DMS 273 (cell line): ENCODE measurements around the gene TSC2.
A peak's percentile ranks its signal among the peaks of the same experiment; 100 is the strongest.
"Not testable (repeated sequence)": the region's sequence is repeated elsewhere in the genome, so short reads cannot be mapped to it uniquely, and the experiment has no call there.

Source experiments
- DNase-seq: peaks from one replicate; lab custom pipeline; 2025; ENCODE audit not compliant: unreplicated experiment; lab: John Stamatoyannopoulos, UW

Gene TSC2

DNA sequence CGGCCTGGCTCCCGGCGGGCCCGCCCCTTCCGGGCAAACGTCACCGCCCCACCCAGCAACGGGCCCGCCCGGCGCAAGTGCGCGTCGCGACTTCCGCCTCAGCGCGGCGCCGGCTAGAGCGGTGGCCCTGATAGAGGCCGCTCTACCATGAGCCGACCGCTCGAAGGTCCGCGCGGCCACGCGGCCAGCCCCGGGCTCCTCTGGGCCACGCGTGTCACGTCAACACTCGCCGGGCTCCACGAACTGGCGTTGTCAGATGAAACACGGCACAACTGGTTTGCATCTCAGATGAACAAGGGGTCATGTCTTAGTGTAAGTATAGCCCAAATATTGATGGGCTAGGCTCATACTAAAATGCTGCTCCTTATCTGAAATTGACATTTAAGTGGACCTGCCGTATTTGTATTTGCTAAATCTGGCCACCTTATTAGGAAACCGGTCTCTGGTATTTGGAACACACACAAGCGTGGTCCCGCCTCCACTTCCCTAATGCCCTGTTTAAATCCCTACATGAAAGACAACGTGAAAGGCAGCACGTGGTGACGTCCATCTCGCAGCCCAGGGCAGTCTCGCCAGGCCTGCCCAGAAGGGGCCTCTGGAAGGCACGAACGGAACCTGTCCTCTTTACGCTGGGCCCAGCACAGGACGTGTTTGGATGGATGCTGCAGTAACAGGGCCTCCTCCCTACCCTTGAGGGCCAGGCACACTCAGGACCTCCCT is 37.8 kb upstream of the TSC2 start, which contains the start of gene ZNF598:
ZNF598 (minus strand) TSS at position 31 of the 720 bp plus-strand sequence.
- peak; percentile 96 for DNase-seq

DNA sequence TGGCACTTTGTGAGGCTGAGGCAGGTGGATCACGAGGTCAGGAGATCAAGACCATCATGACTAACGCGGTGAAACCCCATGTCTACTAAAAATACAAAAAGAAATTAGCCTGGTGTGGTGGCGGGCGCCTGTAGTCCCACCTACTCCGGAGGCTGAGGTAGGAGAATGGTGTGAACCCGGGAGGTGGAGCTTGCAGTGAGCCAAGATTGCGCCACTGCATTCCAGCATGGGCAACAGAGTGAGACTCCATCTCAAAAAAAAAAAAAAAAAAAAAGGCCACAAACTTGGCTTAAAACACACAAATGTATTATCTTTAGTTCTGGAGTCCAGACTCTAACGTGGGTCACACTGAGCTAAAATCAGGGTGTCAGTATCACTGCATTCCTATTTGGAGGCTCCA is 36.1 kb upstream of the TSC2 start:
- DNase-seq, result not testable (repeated sequence)

DNA sequence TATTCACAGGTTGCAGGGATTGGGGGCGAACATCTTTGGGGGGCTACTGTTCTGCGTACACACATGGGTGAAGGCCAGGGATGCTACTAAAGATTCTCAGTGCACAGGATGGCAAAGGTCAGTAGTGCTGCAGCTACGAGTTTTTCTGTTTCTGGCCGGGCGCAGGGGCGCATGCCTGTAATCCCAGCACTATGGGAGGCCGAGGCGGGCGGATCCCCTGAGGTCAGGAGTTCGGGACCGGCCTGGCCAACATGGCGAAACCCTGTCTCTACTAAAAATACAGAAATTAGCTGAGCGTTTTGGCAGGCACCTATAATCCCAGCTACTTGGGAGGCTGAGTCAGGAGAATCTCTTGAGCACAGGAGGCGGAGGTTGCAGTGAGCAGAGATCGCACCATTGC is 34.3 kb upstream of the TSC2 start:
- no peak for DNase-seq

DNA sequence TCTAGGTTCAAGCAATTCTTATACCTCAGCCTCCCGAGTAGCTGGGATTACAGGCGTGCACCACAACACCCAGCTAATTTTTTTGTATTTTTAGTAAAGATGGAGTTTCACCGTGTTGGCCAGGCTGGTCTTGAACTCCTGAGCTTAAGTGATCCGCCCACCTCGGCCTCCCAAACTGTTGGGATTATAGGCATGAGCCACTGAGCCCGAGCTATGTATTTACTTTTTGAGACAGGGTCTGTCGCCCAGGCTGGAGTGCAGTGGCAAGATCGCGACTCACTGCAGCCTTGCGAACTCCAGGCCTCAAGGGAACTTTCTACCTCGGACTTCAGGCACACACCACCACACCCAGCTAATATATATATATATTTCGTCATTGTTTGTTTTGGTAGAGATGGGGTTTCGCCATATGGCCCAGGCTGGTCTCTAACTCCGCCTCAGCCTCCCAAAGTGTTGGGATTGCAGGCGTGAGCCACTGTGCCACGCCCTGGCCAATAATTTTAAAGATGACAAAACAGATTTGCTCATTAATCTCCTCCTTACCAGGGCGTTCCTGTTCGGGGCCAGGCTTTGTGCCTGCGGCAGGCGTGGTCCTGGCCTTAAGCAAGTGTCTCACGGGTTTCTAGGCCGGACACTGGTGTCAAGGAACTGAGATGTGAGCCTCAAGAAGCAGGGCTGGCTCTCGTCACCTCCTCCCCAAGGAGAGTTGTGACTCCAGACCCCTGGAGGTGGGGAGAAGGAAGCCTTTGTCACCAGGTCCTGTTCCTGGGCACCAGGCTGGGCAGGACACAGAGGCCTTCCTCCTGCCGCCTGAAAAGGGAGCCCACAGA is 32.5 kb upstream of the TSC2 start:
- DNase-seq, result peak; percentile 90

DNA sequence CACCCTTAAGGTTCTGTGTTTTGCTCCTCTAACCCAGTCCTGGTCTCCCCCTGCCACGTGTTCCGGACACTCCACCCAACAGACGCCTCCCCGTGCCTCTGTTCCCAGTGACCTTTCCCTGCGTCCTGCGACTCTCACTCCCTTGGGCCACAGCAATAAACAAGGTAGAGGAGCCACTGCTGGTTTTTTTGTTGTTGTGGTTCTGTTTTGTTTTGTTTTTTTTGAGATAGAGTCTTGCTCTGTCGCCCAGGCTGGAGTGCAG is 31.9 kb upstream of the TSC2 start:
- DNase-seq, result no peak

DNA sequence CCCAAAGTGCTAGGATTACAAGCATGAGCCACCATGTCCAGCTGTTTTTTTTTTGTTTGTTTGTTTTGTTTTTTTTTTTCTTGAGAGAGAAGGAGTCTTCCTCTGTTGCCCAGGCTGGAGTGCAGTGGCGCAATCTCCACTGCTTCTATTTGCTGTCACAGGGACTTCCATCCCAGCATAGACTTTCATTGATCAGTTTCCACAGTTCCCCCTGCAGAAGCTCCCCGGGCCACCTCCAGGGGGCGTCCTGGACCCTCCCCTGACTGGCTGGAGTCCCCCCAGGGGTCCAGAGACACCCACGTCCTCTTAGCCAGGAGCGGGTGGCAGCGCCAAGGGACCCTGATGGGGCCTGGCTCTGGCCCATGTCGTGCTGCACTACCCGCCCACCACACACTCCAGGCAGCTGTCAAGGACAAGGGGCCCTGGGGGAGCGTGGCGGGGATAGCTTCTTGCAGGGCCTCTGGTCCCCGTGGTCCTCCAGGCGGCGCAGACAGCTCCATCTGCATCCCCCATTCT is 31.3 kb upstream of the TSC2 start:
- DNase-seq, result peak; percentile 47

DNA sequence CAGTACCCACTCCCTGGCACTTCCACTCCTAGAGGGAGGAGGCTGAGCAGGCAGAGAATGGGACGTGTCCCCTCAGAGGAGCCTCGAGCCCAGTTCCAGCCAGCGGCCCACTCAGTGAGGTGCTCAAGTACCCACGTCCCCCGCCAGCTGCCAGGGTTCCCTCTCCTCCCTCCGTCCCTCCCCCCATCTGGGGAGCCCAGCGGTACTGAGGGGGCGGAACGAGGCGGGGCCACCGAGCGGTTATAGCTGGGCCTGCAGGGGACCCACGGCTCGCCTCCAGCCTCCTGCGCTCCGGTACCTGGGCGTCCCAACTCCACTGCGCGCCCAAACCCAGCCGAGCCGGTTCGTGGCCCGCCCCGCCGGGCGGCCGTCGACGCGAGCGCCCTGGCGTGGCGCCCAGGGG is 28.3 kb upstream of the TSC2 start, which contains the start of gene NPW:
NPW (plus strand) TSS at position 268 of the 403 bp plus-strand sequence.
- peak; percentile 91 for DNase-seq

DNA sequence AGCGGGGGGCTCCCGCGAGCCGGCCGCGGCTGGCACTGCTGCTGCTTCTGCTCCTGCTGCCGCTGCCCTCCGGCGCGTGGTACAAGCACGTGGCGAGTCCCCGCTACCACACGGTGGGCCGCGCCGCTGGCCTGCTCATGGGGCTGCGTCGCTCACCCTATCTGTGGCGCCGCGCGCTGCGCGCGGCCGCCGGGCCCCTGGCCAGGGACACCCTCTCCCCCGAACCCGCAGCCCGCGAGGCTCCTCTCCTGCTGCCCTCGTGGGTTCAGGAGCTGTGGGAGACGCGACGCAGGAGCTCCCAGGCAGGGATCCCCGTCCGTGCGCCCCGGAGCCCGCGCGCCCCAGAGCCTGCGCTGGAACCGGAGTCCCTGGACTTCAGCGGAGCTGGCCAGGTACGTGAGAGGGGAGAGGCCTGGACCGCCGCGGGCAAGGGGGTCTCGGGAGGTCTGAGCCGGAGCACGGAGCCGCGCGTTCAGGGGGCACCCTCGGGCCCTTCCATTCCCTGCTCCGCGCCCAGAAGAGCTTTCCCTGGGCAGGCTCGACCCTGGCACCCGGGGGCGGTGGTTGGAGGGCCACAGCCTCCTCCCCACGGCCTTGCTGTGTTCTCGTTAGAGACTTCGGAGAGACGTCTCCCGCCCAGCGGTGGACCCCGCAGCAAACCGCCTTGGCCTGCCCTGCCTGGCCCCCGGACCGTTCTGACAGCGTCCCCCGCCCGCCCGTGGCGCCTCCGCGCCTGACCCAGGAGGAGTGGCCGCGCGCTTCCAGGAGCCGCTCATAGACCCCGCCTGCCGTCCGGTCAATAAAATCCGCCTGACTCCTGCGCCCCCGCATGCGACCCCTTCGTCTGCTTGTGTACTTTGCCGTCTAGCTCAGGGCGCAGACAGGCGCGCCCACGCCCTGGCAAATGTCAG is 27.6 kb upstream of the TSC2 start:
- peak; percentile 91 for DNase-seq

DNA sequence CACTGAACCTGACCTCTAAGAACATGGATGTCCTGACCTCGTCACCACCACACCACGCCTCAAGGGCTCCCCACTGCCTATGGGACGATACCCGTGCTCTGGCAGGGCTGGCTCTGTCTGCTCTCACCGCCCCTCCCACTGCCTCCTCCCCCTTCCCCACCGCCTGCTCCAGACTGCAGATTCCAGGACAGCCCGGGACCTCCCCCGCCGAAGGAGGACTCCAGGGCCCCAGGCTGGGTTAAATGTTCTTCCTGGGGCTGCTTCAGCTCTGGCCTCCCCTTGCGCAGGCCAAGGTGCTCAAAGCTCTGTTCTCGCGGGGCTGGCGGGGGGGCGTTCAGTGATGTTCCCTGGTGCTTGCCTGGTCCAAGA is 25.1 kb upstream of the TSC2 start:
- DNase-seq, result peak; percentile 81

DNA sequence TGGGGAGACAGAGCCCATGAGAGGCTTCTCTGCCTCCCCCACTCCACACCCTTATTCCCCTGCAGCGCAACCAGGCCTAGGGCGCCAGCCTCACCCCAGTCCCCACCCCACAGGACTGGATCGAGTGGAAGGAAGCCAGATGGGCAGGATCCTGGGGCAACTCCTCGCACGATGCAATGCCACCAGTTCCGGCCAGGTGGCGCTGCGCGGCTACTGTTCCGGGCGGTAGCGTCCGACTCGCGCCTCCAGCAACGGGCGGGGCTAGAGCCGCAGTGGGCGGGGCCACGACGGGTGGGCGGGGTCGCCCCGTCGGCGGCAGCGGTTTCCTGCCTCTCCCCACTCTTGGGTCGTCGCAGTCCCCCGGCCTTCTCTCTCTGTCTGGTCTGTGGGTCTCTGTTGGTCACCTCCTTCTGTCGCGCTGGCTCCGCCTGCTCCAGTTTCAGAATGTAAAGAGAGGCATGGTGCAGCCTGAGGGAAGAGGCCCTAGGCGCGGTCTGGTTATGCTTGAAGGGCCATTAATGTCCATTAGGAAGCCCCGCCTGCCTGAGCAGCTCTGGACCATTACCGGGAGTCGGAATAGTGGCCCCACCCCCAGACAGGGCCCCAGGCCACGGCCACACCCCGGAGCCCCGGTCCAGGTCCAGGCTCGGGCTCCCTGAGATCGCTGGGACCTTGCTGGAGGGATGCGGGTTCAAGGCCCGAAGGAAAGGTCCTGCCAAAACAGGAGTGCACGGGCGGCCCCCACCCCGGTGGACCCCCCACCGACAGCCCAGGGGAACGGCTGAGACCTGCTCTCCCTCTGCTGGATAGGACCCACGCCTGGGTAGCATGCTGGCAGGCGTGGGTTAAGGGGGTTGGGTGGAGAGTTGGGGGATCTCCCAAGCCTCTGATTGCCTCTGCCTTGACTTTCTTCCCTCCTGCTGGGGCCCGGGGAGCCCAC is 24.4 kb upstream of the TSC2 start:
- DNase-seq, result peak; percentile 97

DNA sequence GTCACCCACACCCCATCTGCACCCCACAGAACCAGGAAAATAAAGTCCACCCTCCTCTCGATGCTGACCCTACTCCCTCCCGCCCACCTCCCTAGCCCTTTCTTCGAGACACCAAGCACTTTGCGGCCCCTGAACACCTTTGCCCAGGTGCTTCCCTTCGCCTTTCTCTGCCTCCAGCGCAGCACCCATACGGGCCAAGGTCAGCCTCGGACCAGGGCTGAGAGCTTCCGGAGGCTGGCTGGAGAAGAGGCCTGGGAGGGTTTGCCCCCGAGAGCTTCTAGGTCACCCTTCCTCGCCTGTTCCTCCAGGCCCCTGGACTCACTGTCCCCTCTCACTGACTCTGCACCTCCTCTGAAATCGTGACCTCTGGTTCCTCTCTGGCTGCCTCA is 23.8 kb upstream of the TSC2 start:
- no peak for DNase-seq

DNA sequence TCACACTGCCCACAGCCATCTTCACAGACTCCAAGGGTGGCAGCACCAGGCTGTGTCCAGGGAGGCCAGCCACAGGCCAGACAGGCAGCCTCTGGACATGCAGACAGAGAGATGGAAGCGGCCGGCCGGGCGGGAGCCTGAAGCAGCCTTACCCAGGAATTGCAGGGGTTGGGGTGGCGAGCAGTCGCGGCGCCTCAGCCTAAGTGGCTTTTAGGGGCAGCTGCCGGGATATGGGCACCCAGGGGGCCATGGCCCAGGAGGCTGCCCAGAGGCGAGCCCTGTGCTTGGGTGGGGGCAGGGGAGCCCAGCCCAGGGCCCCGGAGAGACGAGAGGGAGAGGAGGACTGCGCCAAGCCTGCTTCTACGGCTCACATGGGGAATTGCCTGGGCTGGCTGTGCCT is 22.5 kb upstream of the TSC2 start:
- no peak for DNase-seq

DNA sequence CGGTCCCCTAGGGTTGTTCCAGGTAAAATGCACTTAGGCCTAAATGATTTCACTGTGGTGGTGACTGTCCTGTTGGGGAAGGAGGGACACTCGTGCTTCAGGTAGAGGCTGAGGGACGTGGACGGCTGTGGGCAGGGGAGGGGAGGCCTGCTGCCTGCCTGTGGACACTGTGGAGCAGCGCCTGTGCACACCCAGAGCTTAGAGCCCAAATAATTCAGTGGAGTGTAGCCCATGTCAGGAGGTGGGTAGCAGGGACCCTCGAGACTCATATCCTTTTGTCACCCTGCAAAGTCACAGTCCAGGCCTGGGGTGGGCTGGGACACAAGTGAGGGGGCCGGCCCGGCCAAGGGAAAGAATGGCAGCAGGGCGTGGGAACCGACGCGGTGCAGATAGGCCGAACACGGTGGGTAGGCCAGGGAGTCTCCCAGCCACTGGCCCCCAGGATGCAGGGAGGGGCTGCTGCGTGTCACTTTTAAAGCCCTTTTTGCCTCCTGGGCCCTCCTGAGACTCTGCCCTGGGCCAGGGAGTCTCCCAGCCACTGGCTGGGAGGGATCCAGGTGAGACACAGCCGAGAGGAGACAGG is 21.8 kb upstream of the TSC2 start:
- DNase-seq, result no peak

DNA sequence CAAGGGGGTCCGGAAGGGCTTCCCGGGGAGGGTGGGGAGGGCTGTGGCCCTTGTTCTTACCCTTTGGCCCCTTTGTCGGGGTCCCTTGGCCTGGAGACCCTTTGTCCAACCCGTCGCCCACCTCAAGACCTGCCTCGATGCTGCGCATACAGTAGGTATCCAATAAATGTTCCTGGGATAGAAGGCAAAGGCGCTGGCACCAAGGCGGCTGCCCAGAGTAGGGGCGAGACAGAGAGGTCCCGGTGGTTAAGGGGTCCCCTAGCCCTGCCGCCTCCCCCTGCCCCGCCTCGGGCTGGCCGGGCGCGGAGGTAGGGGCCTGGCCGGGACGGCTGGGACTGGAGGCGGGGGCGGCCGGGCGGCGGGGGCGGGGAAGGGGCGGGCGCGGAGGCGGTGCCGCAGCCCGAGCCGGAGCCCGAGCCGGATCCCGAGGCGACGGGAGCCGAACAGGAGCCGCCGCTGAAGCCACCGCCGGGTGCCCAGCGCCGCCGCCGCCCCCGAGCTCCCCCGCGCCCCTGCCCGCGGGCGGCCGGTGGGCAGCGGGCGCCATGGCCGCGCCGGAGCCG is 21.2 kb upstream of the TSC2 start, which contains the start of gene NHERF2:
NHERF2 (plus strand) TSS at position 442 of the 563 bp plus-strand sequence; CDS start at position 546, 104 bp downstream.
- DNase-seq, result peak; percentile 66

DNA sequence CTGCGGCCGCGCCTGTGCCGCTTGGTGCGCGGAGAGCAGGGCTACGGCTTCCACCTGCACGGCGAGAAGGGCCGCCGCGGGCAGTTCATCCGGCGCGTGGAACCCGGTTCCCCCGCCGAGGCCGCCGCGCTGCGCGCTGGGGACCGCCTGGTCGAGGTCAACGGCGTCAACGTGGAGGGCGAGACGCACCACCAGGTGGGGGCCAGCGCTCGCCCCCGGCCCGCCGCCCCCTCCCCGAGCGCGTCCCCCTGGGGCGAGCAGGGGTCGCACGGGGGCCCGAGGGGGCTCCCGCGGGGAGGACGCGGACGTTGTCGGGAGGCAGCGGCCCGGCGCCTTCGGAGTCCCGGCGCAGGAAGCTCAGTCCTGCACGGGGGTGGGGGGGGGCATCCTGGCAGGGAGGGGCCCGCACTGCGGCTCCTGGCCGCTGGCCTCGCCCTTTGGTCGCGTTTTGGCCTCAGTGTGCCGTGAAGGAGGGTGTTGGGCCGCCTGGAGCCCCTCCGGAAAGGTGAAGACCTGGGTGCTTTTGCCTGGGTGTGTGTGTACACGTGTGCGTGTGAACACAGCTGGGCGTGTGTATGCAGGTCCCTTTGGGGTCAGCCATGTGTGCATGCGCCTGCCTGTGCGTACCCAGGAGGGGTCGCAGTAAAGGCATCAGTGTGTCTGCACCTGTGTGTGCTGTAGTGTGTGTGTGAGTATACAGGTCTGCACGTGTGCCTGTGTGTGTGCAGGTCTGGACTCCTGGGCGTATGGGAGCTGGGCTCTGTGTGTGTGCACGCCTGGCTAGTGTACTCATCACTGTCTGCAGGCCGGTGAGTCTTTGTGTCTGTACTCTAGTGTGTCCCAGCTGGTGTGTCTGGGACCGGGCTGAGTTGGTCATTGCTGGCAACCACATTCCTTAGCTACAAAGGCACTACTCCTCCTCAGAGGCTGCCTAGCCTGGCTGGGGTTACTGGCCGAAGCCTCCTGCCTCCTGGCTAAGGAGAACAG is 20.5 kb upstream of the TSC2 start:
- DNase-seq, result no peak

DNA sequence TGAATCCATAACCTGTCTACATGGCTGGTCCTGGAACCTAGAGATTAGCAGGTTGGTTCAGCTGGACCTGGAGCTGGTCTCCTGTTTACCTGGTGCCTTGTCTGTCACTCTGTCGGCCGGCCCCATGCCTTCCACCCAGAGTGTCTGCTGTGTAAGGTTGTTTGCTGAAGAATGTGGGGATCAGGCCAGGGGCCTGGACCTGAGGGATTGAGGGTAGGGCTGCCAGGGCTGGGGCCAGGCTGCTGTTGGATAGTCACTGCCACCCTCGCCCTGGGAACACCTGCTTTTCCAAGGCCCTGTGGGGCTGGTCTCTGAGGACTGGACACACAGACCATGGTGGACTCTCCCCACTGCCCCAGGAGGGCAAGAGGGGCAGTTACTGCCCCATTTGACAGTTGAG is 19.6 kb upstream of the TSC2 start:
- no peak for DNase-seq

DNA sequence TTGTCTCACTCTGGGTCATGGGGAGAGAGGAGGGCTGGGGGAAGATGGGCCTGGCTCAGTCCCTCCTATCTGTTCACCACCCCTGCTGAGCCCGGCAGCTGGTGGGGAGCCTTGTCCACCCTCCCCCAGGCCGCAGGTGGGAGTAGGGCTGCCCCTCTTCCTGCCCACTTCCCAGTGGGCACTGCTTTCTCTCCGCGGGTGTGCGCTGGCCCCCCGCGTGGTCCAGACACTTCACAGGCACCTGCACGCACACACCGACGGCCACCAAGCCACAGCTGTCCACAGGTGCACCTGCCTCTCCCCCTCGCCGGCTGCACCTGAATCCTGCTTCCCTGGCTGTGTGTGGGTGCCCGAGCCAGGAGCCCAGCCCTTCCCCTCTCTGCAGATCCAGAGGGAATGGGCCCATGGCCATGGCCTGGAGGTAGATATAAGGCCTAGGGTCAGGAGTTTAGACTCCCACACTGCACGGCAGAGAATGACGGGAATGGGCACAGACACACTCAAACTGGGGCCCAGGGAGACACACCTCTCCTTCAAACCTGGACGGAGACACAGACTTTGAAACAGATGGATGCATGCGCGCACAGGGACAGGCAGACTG is 19.1 kb upstream of the TSC2 start:
- no peak for DNase-seq

DNA sequence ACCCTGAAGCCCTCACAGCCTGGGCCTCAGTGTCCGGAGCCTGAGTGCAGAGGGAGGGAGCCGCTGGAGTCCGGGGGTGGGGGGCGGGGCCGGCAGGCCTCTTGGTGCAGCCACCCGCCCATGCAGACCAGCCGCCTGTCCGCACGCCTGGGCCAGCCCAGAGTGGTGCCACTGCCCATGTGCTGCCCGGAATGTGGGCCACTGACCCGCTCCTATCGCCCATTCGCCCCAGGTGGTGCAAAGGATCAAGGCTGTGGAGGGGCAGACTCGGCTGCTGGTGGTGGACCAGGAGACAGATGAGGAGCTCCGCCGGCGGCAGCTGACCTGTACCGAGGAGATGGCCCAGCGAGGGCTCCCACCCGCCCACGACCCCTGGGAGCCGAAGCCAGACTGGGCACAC is 18.4 kb upstream of the TSC2 start:
- DNase-seq, result no peak
